Gastroesophageal sphincter (tissue), 4 donors: Measurements from ENCODE around the gene PTDSS2. TPM values are rescaled to one million over a fixed set of nuclear protein-coding genes. Genes with fewer than 3 reads are reported as not detected.
"Not testable (repeated sequence)": the region's sequence is repeated elsewhere in the genome, so short reads cannot be mapped to it uniquely, and the experiment has no call there.

Experiments
- ATAC-seq: fragments of 150-250 bp; one replicate; pipeline ENCODE4 v1.9.1; 2016; ENCODE audit warnings: mild to moderate bottlenecking, moderate library complexity
- H3K27ac ChIP-seq, 4 donors: fragments of 200-600 bp; sonication (generic) in 3 of 4; 1 replicate in 3 of 4; 2 replicates in 1 of 4; pipeline ENCODE4 v1.5.1; 2016 to 2019
- H3K27me3 ChIP-seq: fragments of 200-600 bp; sonication (generic); one replicate; pipeline ENCODE4 v1.5.1; 2019
- H3K36me3 ChIP-seq, 2 donors: fragments of 200-600 bp; sonication (generic); one replicate each; pipeline ENCODE4 v1.5.1; 2019; ENCODE audit warnings: control low read depth in 1 of 2
- H3K4me1 ChIP-seq, 3 donors: fragments of 200-600 bp; sonication (generic); 1 replicate in 2 of 3; 2 replicates in 1 of 3; pipeline ENCODE4 v1.5.1; 2016 to 2019; ENCODE audit warnings: control low read depth in 2 of 3
- H3K4me3 ChIP-seq, 2 donors: fragments of 200-600 bp; sonication (generic); one replicate each; pipeline ENCODE4 v1.5.1; 2019; ENCODE audit warnings: mild to moderate bottlenecking in 1 of 2, moderate library complexity in 1 of 2
- H3K9me3 ChIP-seq, 3 donors: fragments of 200-600 bp; sonication (generic); one replicate each; pipeline ENCODE4 v1.5.1; 2017 to 2019; ENCODE audit warnings: control low read depth in 2 of 3
- CTCF ChIP-seq, 4 experiments: fragments of 200-600 bp in 2 of 4; fragments of 450-650 bp in 2 of 4; sonication (generic) in 1 of 4; IDR thresholded peaks; one replicate each; pipeline ENCODE4 v1.5.1; 2017 to 2019; ENCODE audit warnings: antibody characterized with exemption in 4 of 4, mild to moderate bottlenecking in 2 of 4, moderate library complexity in 2 of 4
- EP300 ChIP-seq: sonication (generic); formaldehyde crosslinking; IDR thresholded peaks from one replicate; pipeline ENCODE4 v1.6.1; 2017; ENCODE audit warnings: antibody characterized with exemption, mild to moderate bottlenecking
- POLR2A ChIP-seq, 2 donors: fragments of 450-650 bp; IDR thresholded peaks; one replicate each; pipeline ENCODE4 v1.6.1; 2017; ENCODE audit warnings: antibody characterized with exemption in 2 of 2, mild to moderate bottlenecking in 2 of 2, moderate library complexity in 1 of 2
- POLR2AphosphoS5 ChIP-seq: sonication (generic); formaldehyde crosslinking; IDR thresholded peaks from one replicate; pipeline ENCODE4 v1.6.1; 2017; ENCODE audit warnings: antibody characterized with exemption
- WGBS, 2 donors: methylation state at CpG; one replicate each; pipeline ENCODE4 v1.1.5; 2018; ENCODE audit warnings: low coverage in 1 of 2; 5-methylcytosine and 5-hydroxymethylcytosine counted together
- total RNA-seq, 4 donors: library from RNA; depleted of rRNA; stranded (reverse); fragments of >200 nt; gene quantifications; one replicate each; pipeline ENCODE4 v1.1.0, GENCODE V29; 2016

PTDSS2 gene
- total RNA-seq, 4 donors from 2014 or later: 23.4 to 55.9 (median 43.1) TPM

- 83 to 100% methylated on average over 1 to 4 of the region's 4 CpGs for WGBS, 2 donors
- ATAC-seq: no peak
- TF ChIP-seq EP300 (no peak), POLR2A (IDR thresholded peaks at IDR 0.05) (no peak), POLR2AphosphoS5 (no peak), CTCF (IDR thresholded peaks at IDR 0.05) (no peak)
- Histone ChIP-seq H3K27ac (no peak overlapping the region), H3K27me3 (no peaks in the 10 kb centered on the region), H3K36me3 (peaks cover 0 to 35% of the 10 kb centered on the region in 2 donors), H3K4me3 (no peak overlapping the region), H3K4me1 (peaks cover 0 to 12% (median 0%) of the 10 kb centered on the region in 3 donors), H3K9me3 (peaks cover 0 to 9% (median 0%) of the 10 kb centered on the region in 3 donors)
Observed at GRCh38 chr11:516400-516799, 66.3 kb downstream of the PTDSS2 start.

- Histone ChIP-seq H3K4me1 (peaks cover 0 to 12% (median 0%) of the 10 kb centered on the region in 3 donors), H3K27ac (peak overlapping the region in 2 of 4 donors; percentile 81 to 87), H3K36me3 (peaks cover 0 to 28% of the 10 kb centered on the region in 2 donors)
- 82% methylated on average over 6 of the region's 43 CpGs; no CpG with 5 or more reads in 1 of the 2 donors for WGBS, 2 donors
- ATAC-seq, H3K4me3 ChIP-seq, H3K27me3 ChIP-seq, H3K9me3 ChIP-seq: not testable (repeated sequence)
Observed at GRCh38 chr11:516918-517685, 67.0 kb downstream of the PTDSS2 start.

DNA sequence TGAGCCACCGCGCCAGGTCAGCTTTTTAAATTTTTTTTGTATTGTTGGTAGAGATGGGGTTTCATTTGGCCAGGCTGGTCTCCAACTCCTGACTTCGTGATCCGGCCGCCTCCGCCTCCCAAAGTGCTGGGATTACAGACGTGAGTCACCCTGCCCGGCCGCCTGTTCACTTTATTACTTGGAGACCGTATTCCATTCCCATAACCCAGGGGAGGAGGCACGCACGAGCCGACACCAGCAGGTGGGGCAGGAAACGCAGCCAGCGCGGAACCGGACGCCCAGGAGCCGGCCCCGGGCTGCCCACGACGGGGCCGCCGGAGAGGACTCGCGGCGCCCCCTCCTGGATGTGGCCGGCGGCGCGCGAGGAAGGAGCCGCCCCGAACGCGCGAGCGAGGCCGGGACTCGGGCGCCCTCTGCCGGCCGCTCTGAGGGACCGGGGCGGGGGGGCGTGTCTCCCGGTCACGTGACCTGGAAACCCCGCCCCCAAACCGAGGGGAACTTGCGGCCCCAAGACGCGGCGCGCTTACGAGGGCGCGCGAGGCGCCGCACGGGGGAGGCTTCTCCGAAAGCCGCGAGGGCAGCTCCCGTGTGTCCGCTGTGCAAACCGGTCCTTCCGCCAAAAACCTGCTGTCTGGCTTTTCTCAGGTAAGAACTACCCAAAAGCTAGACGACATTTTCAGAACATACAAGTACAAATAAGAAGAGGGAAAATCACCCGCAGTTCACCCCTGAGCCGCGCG is 68.6 kb downstream of the PTDSS2 start:
- peak; percentile 99 for ATAC-seq
- H3K36me3 ChIP-seq: peaks cover 0 to 14% of the 10 kb centered on the region in 2 donors
- no peaks in the 10 kb centered on the region for H3K27me3 ChIP-seq
- peak overlapping the region; percentile 19 to 87 (median 78) for H3K27ac ChIP-seq
- 32 to 43% methylated on average over 8 to 10 of the region's 74 CpGs for WGBS, 2 donors
- H3K4me3 ChIP-seq: peak overlapping the region in 1 of 2 donors; percentile 34
- TF ChIP-seq POLR2A (IDR thresholded peaks at IDR 0.05) (peak; percentile 26 to 46), CTCF (IDR thresholded peaks at IDR 0.05) (peak in 3 of 4 experiments; percentile 100), POLR2AphosphoS5 (peak; percentile 78), EP300 (no peak)
- H3K4me1 ChIP-seq: peaks cover 0 to 12% (median 0%) of the 10 kb centered on the region in 3 donors
- peaks cover 0 to 9% (median 0%) of the 10 kb centered on the region in 3 donors for H3K9me3 ChIP-seq

GRCh38 chr11:520428-521176 is 70.5 kb downstream of the PTDSS2 start:
- ATAC-seq: no peak
- Histone ChIP-seq H3K4me3 (no peak overlapping the region), H3K27ac (no peak overlapping the region), H3K36me3 (no peaks in the 10 kb centered on the region), H3K27me3 (no peaks in the 10 kb centered on the region), H3K4me1 (peaks cover 0 to 12% (median 0%) of the 10 kb centered on the region in 3 donors), H3K9me3 (peaks cover 0 to 9% (median 0%) of the 10 kb centered on the region in 3 donors)
- 88 to 93% methylated on average over 5 to 21 of the region's 39 CpGs for WGBS, 2 donors
- TF ChIP-seq CTCF (IDR thresholded peaks at IDR 0.05): no peak
- TF ChIP-seq POLR2AphosphoS5: no peak
- no peak for TF ChIP-seq POLR2A (IDR thresholded peaks at IDR 0.05)
- TF ChIP-seq EP300: no peak

DNA sequence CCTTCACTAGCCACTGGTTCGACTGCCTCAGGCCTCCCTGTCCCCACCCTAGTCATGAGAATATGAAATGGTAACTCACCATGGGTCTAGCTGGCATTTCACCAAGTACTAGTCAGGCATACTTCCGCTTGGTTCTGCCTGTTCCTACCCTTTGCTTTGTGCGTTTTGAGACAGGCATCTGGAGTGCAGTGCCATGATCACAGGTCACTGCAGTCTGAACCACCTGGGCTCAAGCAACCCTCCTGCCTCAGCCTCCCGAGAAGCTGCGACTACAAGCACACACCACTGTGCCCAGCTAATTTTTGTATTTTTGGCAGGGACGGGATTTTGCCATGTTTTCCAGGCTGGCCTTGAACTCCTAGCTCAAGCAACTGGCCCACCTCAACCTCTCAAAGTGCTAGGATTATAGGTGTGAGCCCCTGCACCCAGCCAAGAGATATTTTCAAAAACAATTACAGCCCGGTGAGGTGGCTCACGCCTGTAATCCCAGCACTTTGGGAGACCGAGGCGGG is 71.2 kb downstream of the PTDSS2 start:
- no peak for ATAC-seq
- H3K9me3 ChIP-seq: peaks cover 0 to 9% (median 0%) of the 10 kb centered on the region in 3 donors
- peaks cover 0 to 12% (median 0%) of the 10 kb centered on the region in 3 donors for H3K4me1 ChIP-seq
- H3K4me3 ChIP-seq: no peak overlapping the region
- no peaks in the 10 kb centered on the region for H3K36me3 ChIP-seq
- 87% methylated on average over 3 of the region's 10 CpGs; no CpG with 5 or more reads in 1 of the 2 donors for WGBS, 2 donors
- H3K27me3 ChIP-seq: no peaks in the 10 kb centered on the region
- TF ChIP-seq EP300 (no peak), CTCF (IDR thresholded peaks at IDR 0.05) (no peak), POLR2A (IDR thresholded peaks at IDR 0.05) (no peak), POLR2AphosphoS5 (no peak)
- no peak overlapping the region for H3K27ac ChIP-seq
